ENCODE data around the gene SCN9A.

- TF ChIP-seq SOX6 (IDR thresholded peaks at IDR 0.05) (no peak), BCL6 (CRISPR knock-in tag; IDR thresholded peaks at IDR 0.05) (no peak), POLR3G (IDR thresholded peaks at IDR 0.05; ENCODE audit: extremely low read depth, insufficient read length, insufficient replicate concordance) (no peak), ERF (CRISPR knock-in tag; IDR thresholded peaks at IDR 0.05) (no peak), POLR2AphosphoS5 (IDR thresholded peaks at IDR 0.05; ENCODE audit: control insufficient read depth, insufficient read depth, low read depth, low read length) (no peak), NR2F6 (CRISPR knock-in tag; IDR thresholded peaks at IDR 0.05) (no peak), NFIC (IDR thresholded peaks at IDR 0.05) (peak; percentile 51; the same call in 1 of the 2 replicates), YY1 (IDR thresholded peaks at IDR 0.05; ENCODE audit: borderline replicate concordance in 1 of 3, control insufficient read depth in 1 of 3, extremely low read depth in 1 of 3, insufficient read depth in 3 of 3, insufficient read length in 1 of 3, insufficient replicate concordance in 2 of 3, low read depth in 1 of 3, low read length in 2 of 3) (no peak), PCBP1 (IDR thresholded peaks at IDR 0.05; ENCODE audit: low read depth, low read length, poor library complexity, severe bottlenecking) (no peak), MAX (CRISPR knock-in tag; IDR thresholded peaks at IDR 0.05) (no peak)
Measured at GRCh38 chr2:166334805-166335204, 40.9 kb downstream of the SCN9A start.
